Left forelimb (tissue), 1 donor: ENCODE measurements around the gene RASAL2.
"Not testable (repeated sequence)": the region's sequence is repeated elsewhere in the genome, so short reads cannot be mapped to it uniquely, and the experiment has no call there.

Source experiments
- DNase-seq: peaks from one replicate; pipeline ENCODE4 v3.0.0-alpha.2; 2018; ENCODE audit warnings: low spot score

Gene RASAL2

GRCh38 chr1:178165196-178165595, 71.3 kb downstream of the RASAL2 start:
- DNase-seq = no peak

DNA sequence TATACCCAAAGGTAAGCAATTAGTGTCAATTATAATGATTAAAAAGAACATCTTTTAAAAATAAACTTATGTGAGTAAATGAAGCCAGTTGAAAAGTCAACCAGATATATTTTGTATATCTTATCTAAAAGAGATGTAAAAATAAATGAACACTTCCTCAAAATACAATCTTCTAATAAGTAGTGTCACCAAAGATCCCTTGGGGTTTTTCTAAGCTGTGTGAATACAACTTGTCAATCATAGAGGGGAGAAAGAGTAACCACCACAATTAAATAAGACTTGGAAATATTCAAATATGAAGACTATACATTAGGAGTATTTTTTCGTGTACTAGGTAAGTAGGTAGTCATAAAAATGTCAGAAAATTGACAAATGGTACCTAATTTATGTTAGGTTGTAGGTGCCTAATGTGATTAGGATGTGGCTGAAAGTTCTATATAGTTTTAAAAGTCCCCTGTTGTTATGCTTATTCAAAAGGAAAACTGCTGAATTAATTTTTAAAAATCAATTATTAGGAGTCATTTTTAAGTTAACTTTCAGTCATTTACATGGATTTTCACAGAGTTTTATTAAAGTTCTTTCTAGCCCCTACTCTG, 72.6 kb downstream of the RASAL2 start:
- no peak for DNase-seq

DNA sequence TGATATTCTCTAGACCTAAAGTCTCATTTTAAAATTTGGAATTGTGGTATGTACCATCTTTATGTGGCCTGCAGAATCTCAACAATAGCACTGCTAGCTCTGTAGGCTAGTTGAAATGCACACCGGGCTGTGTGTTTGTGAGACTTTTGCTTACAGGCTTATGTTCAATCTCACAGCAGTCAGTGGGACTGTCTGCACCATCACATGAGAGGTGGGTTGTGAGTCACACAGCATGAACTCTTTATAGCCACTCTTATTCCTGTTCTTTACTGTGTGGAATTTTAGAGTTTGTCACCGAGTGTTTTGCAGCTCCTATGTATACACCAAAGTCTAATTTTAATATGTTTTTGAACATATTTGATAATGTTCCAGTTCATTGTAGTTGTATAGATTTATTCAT, 74.6 kb downstream of the RASAL2 start:
- no peak for DNase-seq

DNA sequence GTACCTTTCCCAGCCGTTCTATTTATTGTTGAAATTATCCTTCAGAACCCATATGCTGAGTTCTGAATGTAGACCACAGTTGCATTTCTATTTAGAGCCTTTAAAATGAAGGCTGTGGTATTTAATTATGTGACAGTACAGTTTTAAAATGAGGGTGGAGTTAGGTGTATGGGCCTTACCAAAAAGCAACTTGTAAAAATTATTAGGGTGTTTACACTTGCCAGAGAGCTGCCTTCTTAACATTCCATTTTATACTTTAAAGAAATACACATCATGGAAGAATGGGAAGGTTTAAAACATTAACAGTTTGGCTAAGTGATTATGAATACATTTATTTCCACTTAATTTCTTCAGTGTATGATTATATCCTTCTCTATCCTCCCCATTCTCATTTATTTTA, 75.7 kb downstream of the RASAL2 start:
- no peak for DNase-seq

DNA sequence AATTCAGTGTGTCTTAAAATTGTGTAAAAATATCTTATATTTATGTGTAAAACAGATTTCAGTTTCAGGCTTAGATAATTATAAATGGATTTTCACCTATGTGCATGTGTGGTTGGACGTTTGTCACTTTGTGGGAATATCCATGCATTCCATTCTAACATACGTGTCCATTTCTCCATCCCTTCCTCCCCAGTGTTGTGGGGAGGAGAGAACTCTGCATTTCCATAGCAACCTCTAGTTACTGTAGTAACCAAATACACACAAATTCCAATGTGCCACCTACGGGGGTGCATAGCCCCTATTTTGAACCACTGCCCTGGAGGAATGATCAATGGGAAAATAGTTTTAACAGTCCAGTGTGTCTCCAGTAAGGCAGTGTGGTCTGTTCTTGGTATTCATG, 79.0 kb downstream of the RASAL2 start:
- DNase-seq = no peak

DNA sequence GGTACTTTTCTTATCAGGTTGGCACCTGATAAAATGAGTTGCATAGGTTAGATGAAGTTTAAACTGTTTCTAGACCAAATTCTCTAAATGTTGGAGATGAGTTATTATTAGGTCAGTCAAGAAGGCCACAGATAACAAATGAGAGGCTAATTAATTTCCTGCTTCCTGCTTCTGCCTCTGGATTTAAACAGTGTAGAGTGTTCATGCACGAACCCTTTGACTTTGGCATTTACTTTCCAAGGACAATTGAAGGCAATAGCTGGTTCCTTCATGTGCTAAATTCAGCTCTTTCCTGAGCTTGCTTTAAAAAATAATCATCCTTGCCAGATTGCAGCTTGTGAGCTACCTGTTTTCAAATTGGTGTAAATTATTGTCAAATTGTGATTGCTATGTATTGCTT, 80.6 kb downstream of the RASAL2 start:
- DNase-seq = no peak

DNA sequence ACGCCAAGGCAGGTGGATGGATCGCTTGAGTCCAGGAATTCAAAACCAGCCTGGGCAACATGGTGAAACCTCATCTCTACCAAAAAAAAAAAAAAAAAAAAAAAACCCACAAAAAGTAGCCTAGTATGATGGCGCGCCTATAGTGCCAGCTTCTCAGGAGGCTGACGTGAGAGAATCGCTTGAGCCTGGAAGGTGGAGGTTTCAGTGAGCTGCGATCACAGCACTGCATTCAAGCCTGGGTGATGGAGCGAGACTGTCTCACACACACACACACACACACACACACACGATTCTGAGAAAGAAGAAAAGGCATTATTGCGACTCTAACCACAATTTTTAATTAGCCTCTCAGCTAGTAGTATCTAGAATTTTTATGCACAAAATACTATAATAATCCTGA, 86.5 kb downstream of the RASAL2 start:
- DNase-seq = no peak

- no peak for DNase-seq
These were observed 89.9 kb downstream of the RASAL2 start for GRCh38 chr1:178183796-178184195.

DNA sequence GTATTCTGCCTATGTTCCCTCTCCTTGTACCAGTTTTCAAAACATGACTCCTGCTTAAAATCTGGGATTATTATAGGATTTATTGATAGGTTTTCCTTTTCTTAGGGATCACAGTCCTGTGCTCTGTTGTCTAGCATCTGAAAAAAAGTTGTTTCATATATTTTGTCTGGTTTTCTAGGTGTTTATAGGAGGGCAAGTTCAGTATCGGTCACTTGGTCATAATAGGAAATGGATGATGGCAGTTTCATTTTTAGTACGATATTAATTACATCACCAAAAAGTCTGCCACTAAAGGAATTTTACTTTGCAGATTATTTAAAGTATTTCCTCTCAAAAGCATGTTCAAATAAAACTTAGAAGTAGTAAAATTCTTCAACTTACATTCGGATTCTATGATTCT, 94.4 kb downstream of the RASAL2 start:
- DNase-seq = no peak

GRCh38 chr1:178189814-178190213, 95.9 kb downstream of the RASAL2 start:
- DNase-seq = no peak

DNA sequence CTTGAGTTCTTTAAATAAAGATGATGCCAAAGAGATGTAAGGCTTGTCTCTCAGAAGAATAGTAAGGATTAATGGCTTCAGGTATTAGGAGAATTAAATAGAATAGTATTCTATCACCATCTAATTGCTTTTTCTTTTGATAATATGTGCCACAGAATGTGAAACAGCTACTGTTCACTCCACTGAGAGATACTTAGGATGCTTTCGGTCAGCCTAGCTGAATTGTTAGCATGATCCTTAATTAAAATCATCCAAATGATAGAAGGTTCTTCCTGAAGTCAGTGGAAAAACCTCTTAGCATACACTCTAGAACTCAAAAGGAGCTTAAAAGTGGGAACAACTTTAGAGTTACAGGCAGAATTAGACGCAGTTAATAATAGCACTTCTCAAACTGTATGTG, 97.0 kb downstream of the RASAL2 start:
- no peak for DNase-seq

- no peak for DNase-seq
These were observed 98.8 kb downstream of the RASAL2 start for GRCh38 chr1:178192686-178193085.

DNA sequence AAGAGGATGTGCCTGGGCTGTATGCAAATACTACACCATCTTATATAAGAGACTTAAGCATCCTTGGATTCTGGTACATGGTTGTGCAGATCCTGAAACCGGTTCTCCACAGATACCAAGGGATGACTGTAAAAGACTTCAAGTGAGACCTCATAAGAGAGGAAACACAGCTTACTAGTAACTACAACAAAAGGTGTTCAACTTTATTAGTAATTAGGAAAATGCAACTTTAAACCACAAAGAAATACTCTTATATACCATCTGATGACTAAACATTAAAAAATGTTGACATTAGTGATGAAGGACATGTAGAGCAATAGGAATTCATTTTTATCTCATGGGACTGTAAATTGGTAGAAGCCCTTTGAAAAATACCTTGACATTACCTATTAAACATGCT, 102.7 kb downstream of the RASAL2 start:
- no peak for DNase-seq

DNA sequence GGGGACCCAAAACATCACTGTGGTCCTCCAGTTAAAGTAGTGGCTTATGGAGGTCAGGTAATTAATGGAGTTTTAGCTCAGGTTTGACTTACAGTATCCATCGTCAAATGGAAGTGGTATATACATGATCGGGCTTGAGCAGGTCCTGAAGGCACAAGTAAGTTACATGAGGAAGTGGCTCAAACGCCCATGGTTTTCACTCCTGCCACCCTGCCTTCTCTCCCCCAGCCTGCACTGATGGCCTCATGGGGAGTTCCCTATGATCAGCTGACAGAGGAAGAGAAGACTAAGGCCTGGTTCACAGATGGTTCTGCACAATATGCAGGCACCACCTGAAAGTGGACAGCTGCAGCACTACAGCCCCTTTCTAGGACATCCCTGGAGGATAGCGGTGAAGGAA, 108.2 kb downstream of the RASAL2 start:
- not testable (repeated sequence) for DNase-seq

GRCh38 chr1:178202546-178202945, 108.6 kb downstream of the RASAL2 start:
- DNase-seq = not testable (repeated sequence)

- not testable (repeated sequence) for DNase-seq
These were observed 114.5 kb downstream of the RASAL2 start for GRCh38 chr1:178208269-178208856.

DNA sequence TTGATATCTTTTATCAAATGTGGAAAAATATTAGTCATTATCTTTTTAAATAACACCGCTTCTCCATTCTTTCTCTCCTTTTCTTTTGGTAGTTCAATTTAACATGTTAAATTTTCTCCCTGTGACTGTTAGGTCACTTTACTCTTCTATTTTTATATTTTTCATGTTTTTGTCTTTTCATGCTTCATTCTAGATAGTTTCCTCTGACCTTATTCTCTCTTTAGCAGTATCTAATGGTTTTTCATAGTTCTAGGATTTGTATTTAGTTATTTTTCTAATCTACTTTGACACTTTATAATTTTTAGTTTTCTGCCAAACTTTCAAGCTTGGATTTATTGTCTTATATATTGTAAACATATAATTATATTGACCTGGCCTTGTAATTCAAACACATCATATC, 116.0 kb downstream of the RASAL2 start:
- no peak for DNase-seq

GRCh38 chr1:178218550-178218949, 124.6 kb downstream of the RASAL2 start:
- no peak for DNase-seq

- no peak for DNase-seq
These were observed 126.2 kb downstream of the RASAL2 start for GRCh38 chr1:178220094-178220493.

- DNase-seq = no peak
These were observed 129.4 kb downstream of the RASAL2 start for GRCh38 chr1:178223289-178223688.

DNA sequence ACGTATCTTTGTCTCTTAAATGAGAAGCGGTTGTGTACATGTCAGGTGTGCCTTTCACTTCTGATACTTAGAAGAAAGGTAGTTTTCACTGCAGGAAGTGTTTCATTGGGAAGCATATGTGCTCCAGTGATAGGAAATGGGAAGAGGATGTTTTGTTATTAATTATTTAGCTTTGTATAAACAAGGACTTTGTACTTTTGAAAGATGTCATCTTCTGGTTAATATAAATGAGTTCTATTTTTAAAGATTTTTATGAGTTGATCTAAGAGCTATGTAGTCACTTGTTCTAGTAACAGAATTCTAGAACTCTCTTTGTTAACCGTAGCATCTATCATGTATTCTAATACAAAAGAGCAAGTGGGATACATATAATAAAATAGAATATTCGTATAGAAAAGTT, 130.5 kb downstream of the RASAL2 start:
- no peak for DNase-seq

GRCh38 chr1:178230881-178231409, 137.0 kb downstream of the RASAL2 start:
- no peak for DNase-seq

- no peak for DNase-seq
These were observed 138.2 kb downstream of the RASAL2 start for GRCh38 chr1:178232108-178232507.

- no peak for DNase-seq
These were observed 139.0 kb downstream of the RASAL2 start for GRCh38 chr1:178232949-178233348.
